GM21825 (cell line): ENCODE data around the gene GATB.

Experiments
- ATAC-seq: cut with Tn5 transposase; IDR thresholded peaks from one replicate; pipeline ENCODE4 v1.9.1; 2021; ENCODE audit warnings: mild to moderate bottlenecking, moderate library complexity; ENCODE audit not compliant: unreplicated experiment

The GATB gene

GRCh38 chr4:151760712-151761661, at the start of gene GATB:
Gene GATB, minus strand, starts transcription at chr4:151761007. Its CDS starts 25 bp downstream, at chr4:151760982.
- peak; percentile 100 for ATAC-seq

GRCh38 chr4:151810476-151810875, 49.7 kb upstream of the GATB start:
- ATAC-seq, result no peak

GRCh38 chr4:151809716-151810115, 48.9 kb upstream of the GATB start:
- ATAC-seq, result no peak

GRCh38 chr4:151808542-151808941, 47.7 kb upstream of the GATB start:
- ATAC-seq, result no peak

- ATAC-seq, result no peak
Observed at GRCh38 chr4:151808120-151808529, 47.3 kb upstream of the GATB start.

GRCh38 chr4:151807220-151807619, 46.4 kb upstream of the GATB start:
- ATAC-seq, result no peak

GRCh38 chr4:151806511-151806927, 45.7 kb upstream of the GATB start:
- ATAC-seq, result no peak

- no peak for ATAC-seq
Observed at GRCh38 chr4:151804821-151805220, 44.0 kb upstream of the GATB start.

GRCh38 chr4:151804086-151804630, 43.4 kb upstream of the GATB start:
- ATAC-seq, result no peak

- ATAC-seq, result no peak
Observed at GRCh38 chr4:151803246-151803645, 42.4 kb upstream of the GATB start.

- ATAC-seq, result no peak
Observed at GRCh38 chr4:151801547-151802516, 41.0 kb upstream of the GATB start.

- no peak for ATAC-seq
Observed at GRCh38 chr4:151799417-151800012, 38.7 kb upstream of the GATB start.

GRCh38 chr4:151798678-151799416, 38.0 kb upstream of the GATB start:
- peak; percentile 80 for ATAC-seq

GRCh38 chr4:151797853-151798252, 37.0 kb upstream of the GATB start:
- ATAC-seq, result no peak

GRCh38 chr4:151797131-151797530, 36.3 kb upstream of the GATB start:
- no peak for ATAC-seq

GRCh38 chr4:151796106-151796505, 35.3 kb upstream of the GATB start:
- ATAC-seq, result no peak

- peak; percentile 57 for ATAC-seq
Observed at GRCh38 chr4:151792995-151793394, 32.2 kb upstream of the GATB start.

GRCh38 chr4:151792530-151792929, 31.7 kb upstream of the GATB start:
- ATAC-seq, result no peak

- ATAC-seq, result no peak
Observed at GRCh38 chr4:151788021-151788420, 27.2 kb upstream of the GATB start.

GRCh38 chr4:151786158-151786495, 25.3 kb upstream of the GATB start:
- ATAC-seq, result no peak
